A375 (cell line): ENCODE results near the gene RHEX. TPM values are rescaled to one million over a fixed set of nuclear protein-coding genes. Genes with fewer than 3 reads are reported as not detected.

Experiments used
- small RNA-seq: library from RNA; depleted of rRNA; stranded (forward); fragments of <200 nt; gene quantifications from one replicate; pipeline ENCODE3, GENCODE V24; 2014
- total RNA-seq: library from RNA; depleted of rRNA; stranded (reverse); fragments of >200 nt; shearing (Covaris generic); gene quantifications from 2 replicates; pipeline ENCODE4 v1.2.3, GENCODE V29; 2014; rRNA removed

RHEX gene
- not detected in 2 replicates for total RNA-seq

GRCh38 chr1:206052919-206053610 is at the start of gene RHEX:
Gene RHEX, plus strand, starts transcription at chr1:206053173. Its CDS starts 44,656 bp downstream, at chr1:206097829.

GRCh38 chr1:206023695-206024094 is 29.3 kb upstream of the RHEX start, which contains the start of gene CTSE:
Gene CTSE, minus strand, starts transcription at chr1:206023895. Its CDS starts 104 bp downstream, at chr1:206023791.

GRCh38 chr1:206117151-206117948 is 64.4 kb downstream of the RHEX start, which contains the start of gene AVPR1B:
Gene AVPR1B, minus strand, starts transcription at chr1:206117388. Its CDS starts 498 bp downstream, at chr1:206116890.

Small RNA genes within 50 kb of the gene (small RNA-seq; reads per million reads assigned to genes)
- gene RF00271, result not detected

Other genes starting within 250 kb of the RHEX start
- gene SLC41A1, start 240.0 kb upstream of the RHEX start, total RNA-seq, result 25.3 and 25.6 TPM in 2 replicates
- gene PM20D1, start 203.0 kb upstream of the RHEX start, total RNA-seq, result not detected in 2 replicates
- 0.16 TPM in 1 of 2 replicates, not detected in the other for gene SLC26A9, start 109.7 kb upstream of the RHEX start, total RNA-seq
- gene RAB7B, start 49.8 kb upstream of the RHEX start, total RNA-seq, result 4.6 and 4.7 TPM in 2 replicates
- gene CTSE, start 29.3 kb upstream of the RHEX start, total RNA-seq, result not detected in 2 replicates
- not detected in 2 replicates for gene AVPR1B, start 64.2 kb downstream of the RHEX start, total RNA-seq
- gene FAM72A, start 149.7 kb downstream of the RHEX start, total RNA-seq, result 17.9 and 21.3 TPM in 2 replicates
- gene SRGAP2, start 150.4 kb downstream of the RHEX start, total RNA-seq, result 137 and 145 TPM in 2 replicates